Measurements from ENCODE around the gene CPB2.

CPB2 gene

GRCh38 chr13:46053162-46054012 lies 51.4 kb downstream of the CPB2 start:
- Histone ChIP-seq H3K9me3 (ENCODE audit: control insufficient read depth, low read length) (no peaks in the 10 kb centered on the region), H3K36me3 (ENCODE audit: control insufficient read depth, insufficient read depth, low read length) (no peaks in the 10 kb centered on the region), H3K4me1 (ENCODE audit: control insufficient read depth, insufficient read depth, low read length) (peaks cover 7% of the 10 kb centered on the region), H3K27ac (ENCODE audit: insufficient read depth, low read depth, low read length, poor library complexity, severe bottlenecking) (no peak overlapping the region), H3K27me3 (ENCODE audit: control insufficient read depth, insufficient read depth, low read length, poor library complexity, severe bottlenecking) (peaks cover 8% of the 10 kb centered on the region), H3K4me3 (ENCODE audit: insufficient read depth, low read depth, low read length) (peak overlapping the region; percentile 65)
- WGBS, 2 experiments, result 20 to 25% methylated on average over 16 to 18 of the region's 18 CpGs

GRCh38 chr13:46052319-46053161 lies 52.3 kb downstream of the CPB2 start, which contains the start of gene ZC3H13:
TSS of gene ZC3H13 (minus strand) at chr13:46052746. CDS start at chr13:46045507, 7,239 bp downstream.
- Histone ChIP-seq H3K4me1 (ENCODE audit: control insufficient read depth, insufficient read depth, low read length) (peaks cover 7% of the 10 kb centered on the region), H3K4me3 (ENCODE audit: insufficient read depth, low read depth, low read length) (peak within 1 kb of the TSS; percentile 65), H3K27ac (ENCODE audit: insufficient read depth, low read depth, low read length, poor library complexity, severe bottlenecking) (peak within 1 kb of the TSS; percentile 64), H3K36me3 (ENCODE audit: control insufficient read depth, insufficient read depth, low read length) (no peaks in the 10 kb centered on the region), H3K27me3 (ENCODE audit: control insufficient read depth, insufficient read depth, low read length, poor library complexity, severe bottlenecking) (peaks cover 8% of the 10 kb centered on the region), H3K9me3 (ENCODE audit: control insufficient read depth, low read length) (no peaks in the 10 kb centered on the region)
- 0% methylated on average over 57 of the region's 57 CpGs for whole genome bisulfite sequencing, 2 experiments

GRCh38 chr13:46051968-46052318 lies 52.9 kb downstream of the CPB2 start:
- Histone ChIP-seq H3K36me3 (ENCODE audit: control insufficient read depth, insufficient read depth, low read length) (no peaks in the 10 kb centered on the region), H3K9me3 (ENCODE audit: control insufficient read depth, low read length) (no peaks in the 10 kb centered on the region), H3K4me1 (ENCODE audit: control insufficient read depth, insufficient read depth, low read length) (peaks cover 7% of the 10 kb centered on the region), H3K27ac (ENCODE audit: insufficient read depth, low read depth, low read length, poor library complexity, severe bottlenecking) (peak overlapping the region; percentile 9), H3K27me3 (ENCODE audit: control insufficient read depth, insufficient read depth, low read length, poor library complexity, severe bottlenecking) (peaks cover 8% of the 10 kb centered on the region), H3K4me3 (ENCODE audit: insufficient read depth, low read depth, low read length) (peak overlapping the region; percentile 65)
- WGBS, 2 experiments, result 2 to 6% methylated on average over 6 of the region's 7 CpGs

GRCh38 chr13:46050771-46051170 lies 54.1 kb downstream of the CPB2 start:
- Histone ChIP-seq H3K27me3 (ENCODE audit: control insufficient read depth, insufficient read depth, low read length, poor library complexity, severe bottlenecking) (peaks cover 8% of the 10 kb centered on the region), H3K4me1 (ENCODE audit: control insufficient read depth, insufficient read depth, low read length) (peaks cover 7% of the 10 kb centered on the region), H3K9me3 (ENCODE audit: control insufficient read depth, low read length) (no peaks in the 10 kb centered on the region), H3K36me3 (ENCODE audit: control insufficient read depth, insufficient read depth, low read length) (no peaks in the 10 kb centered on the region), H3K4me3 (ENCODE audit: insufficient read depth, low read depth, low read length) (peak overlapping the region; percentile 65), H3K27ac (ENCODE audit: insufficient read depth, low read depth, low read length, poor library complexity, severe bottlenecking) (no peak overlapping the region)

GRCh38 chr13:46045424-46045823 lies 59.4 kb downstream of the CPB2 start:
- no peaks in the 10 kb centered on the region for H3K9me3 ChIP-seq (ENCODE audit: control insufficient read depth, low read length)
- no peaks in the 10 kb centered on the region for H3K27me3 ChIP-seq (ENCODE audit: control insufficient read depth, insufficient read depth, low read length, poor library complexity, severe bottlenecking)
- H3K27ac ChIP-seq (ENCODE audit: insufficient read depth, low read depth, low read length, poor library complexity, severe bottlenecking), result no peak overlapping the region
- no peaks in the 10 kb centered on the region for H3K36me3 ChIP-seq (ENCODE audit: control insufficient read depth, insufficient read depth, low read length)
- WGBS, 2 experiments, result 92 to 93% methylated on average over 1 to 2 of the region's 2 CpGs
- H3K4me1 ChIP-seq (ENCODE audit: control insufficient read depth, insufficient read depth, low read length), result no peaks in the 10 kb centered on the region
- no peak overlapping the region for H3K4me3 ChIP-seq (ENCODE audit: insufficient read depth, low read depth, low read length)

GRCh38 chr13:46043647-46044046 lies 61.2 kb downstream of the CPB2 start:
- no peaks in the 10 kb centered on the region for H3K4me1 ChIP-seq (ENCODE audit: control insufficient read depth, insufficient read depth, low read length)
- H3K9me3 ChIP-seq (ENCODE audit: control insufficient read depth, low read length), result no peaks in the 10 kb centered on the region
- H3K4me3 ChIP-seq (ENCODE audit: insufficient read depth, low read depth, low read length), result no peak overlapping the region
- H3K27me3 ChIP-seq (ENCODE audit: control insufficient read depth, insufficient read depth, low read length, poor library complexity, severe bottlenecking), result no peaks in the 10 kb centered on the region
- WGBS, 2 experiments, result 96 to 100% methylated on average over 2 to 5 of the region's 5 CpGs
- no peaks in the 10 kb centered on the region for H3K36me3 ChIP-seq (ENCODE audit: control insufficient read depth, insufficient read depth, low read length)
- no peak overlapping the region for H3K27ac ChIP-seq (ENCODE audit: insufficient read depth, low read depth, low read length, poor library complexity, severe bottlenecking)

GRCh38 chr13:46041419-46041839 lies 63.4 kb downstream of the CPB2 start:
- H3K36me3 ChIP-seq (ENCODE audit: control insufficient read depth, insufficient read depth, low read length), result no peaks in the 10 kb centered on the region
- no peak overlapping the region for H3K27ac ChIP-seq (ENCODE audit: insufficient read depth, low read depth, low read length, poor library complexity, severe bottlenecking)
- H3K9me3 ChIP-seq (ENCODE audit: control insufficient read depth, low read length), result no peaks in the 10 kb centered on the region
- 100% methylated on average over 3 of the region's 4 CpGs; no CpG with 5 or more reads in 1 of the 2 experiments for WGBS, 2 experiments
- no peaks in the 10 kb centered on the region for H3K4me1 ChIP-seq (ENCODE audit: control insufficient read depth, insufficient read depth, low read length)
- H3K27me3 ChIP-seq (ENCODE audit: control insufficient read depth, insufficient read depth, low read length, poor library complexity, severe bottlenecking), result no peaks in the 10 kb centered on the region
- H3K4me3 ChIP-seq (ENCODE audit: insufficient read depth, low read depth, low read length), result no peak overlapping the region

GRCh38 chr13:46040763-46041162 lies 64.1 kb downstream of the CPB2 start:
- Histone ChIP-seq H3K4me1 (ENCODE audit: control insufficient read depth, insufficient read depth, low read length) (no peaks in the 10 kb centered on the region), H3K27ac (ENCODE audit: insufficient read depth, low read depth, low read length, poor library complexity, severe bottlenecking) (no peak overlapping the region), H3K4me3 (ENCODE audit: insufficient read depth, low read depth, low read length) (no peak overlapping the region), H3K27me3 (ENCODE audit: control insufficient read depth, insufficient read depth, low read length, poor library complexity, severe bottlenecking) (no peaks in the 10 kb centered on the region), H3K9me3 (ENCODE audit: control insufficient read depth, low read length) (no peaks in the 10 kb centered on the region), H3K36me3 (ENCODE audit: control insufficient read depth, insufficient read depth, low read length) (peaks cover 3% of the 10 kb centered on the region)
- WGBS, 2 experiments, result 94 to 96% methylated on average over 2 of the region's 2 CpGs

- no peaks in the 10 kb centered on the region for H3K27me3 ChIP-seq (ENCODE audit: control insufficient read depth, insufficient read depth, low read length, poor library complexity, severe bottlenecking)
- no peaks in the 10 kb centered on the region for H3K4me1 ChIP-seq (ENCODE audit: control insufficient read depth, insufficient read depth, low read length)
- no peak overlapping the region for H3K27ac ChIP-seq (ENCODE audit: insufficient read depth, low read depth, low read length, poor library complexity, severe bottlenecking)
- no peak overlapping the region for H3K4me3 ChIP-seq (ENCODE audit: insufficient read depth, low read depth, low read length)
- H3K9me3 ChIP-seq (ENCODE audit: control insufficient read depth, low read length), result no peaks in the 10 kb centered on the region
- WGBS, 2 experiments, result 92 to 97% methylated on average over 2 to 6 of the region's 6 CpGs
- H3K36me3 ChIP-seq (ENCODE audit: control insufficient read depth, insufficient read depth, low read length), result peaks cover 3% of the 10 kb centered on the region
Observed at GRCh38 chr13:46039411-46040182, 65.2 kb downstream of the CPB2 start.
